NCI-H187 (cell line): Measurements from ENCODE around the gene ROM1.
"Not testable (repeated sequence)": the region's sequence is repeated elsewhere in the genome, so short reads cannot be mapped to it uniquely, and the experiment has no call there.

Source experiments
- DNase-seq, 2 experiments: peaks; one replicate each; lab custom pipeline; 2025; lab: John Stamatoyannopoulos, UW

Gene ROM1

GRCh38 chr11:62612366-62613290, at the start of gene ROM1, which contains the start of gene EML3:
Gene ROM1, plus strand, starts transcription at chr11:62613257. Its CDS starts 25 bp downstream, at chr11:62613282.
Gene EML3, minus strand, starts transcription at chr11:62612775. Its CDS starts 318 bp downstream, at chr11:62612457.
- DNase-seq: peak; percentile 25 to 57

GRCh38 chr11:62565100-62565802, 47.8 kb upstream of the ROM1 start:
- DNase-seq: no peak

- DNase-seq: no peak
These were observed 46.8 kb upstream of the ROM1 start for GRCh38 chr11:62566247-62566646.

- no peak for DNase-seq
These were observed 45.9 kb upstream of the ROM1 start for GRCh38 chr11:62567018-62567633.

DNA sequence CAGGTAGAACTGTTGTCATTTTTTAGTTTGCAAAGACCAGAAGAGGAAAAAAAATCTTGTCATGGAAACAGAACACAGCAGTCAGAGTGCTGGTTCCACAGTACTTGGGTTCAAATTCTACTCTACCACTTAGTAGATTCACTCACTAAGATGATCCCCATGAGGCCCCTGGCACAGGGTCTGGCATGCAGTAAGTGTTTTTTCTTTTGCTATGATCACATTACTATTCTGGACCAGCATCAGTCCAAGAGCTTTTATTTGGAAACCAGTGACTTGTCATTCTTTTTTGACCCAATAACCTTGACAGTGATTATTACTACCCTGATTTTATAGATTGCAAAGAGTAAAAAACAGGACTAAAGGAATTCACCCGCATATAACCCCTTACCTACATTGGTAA, 43.4 kb upstream of the ROM1 start:
- no peak for DNase-seq

DNA sequence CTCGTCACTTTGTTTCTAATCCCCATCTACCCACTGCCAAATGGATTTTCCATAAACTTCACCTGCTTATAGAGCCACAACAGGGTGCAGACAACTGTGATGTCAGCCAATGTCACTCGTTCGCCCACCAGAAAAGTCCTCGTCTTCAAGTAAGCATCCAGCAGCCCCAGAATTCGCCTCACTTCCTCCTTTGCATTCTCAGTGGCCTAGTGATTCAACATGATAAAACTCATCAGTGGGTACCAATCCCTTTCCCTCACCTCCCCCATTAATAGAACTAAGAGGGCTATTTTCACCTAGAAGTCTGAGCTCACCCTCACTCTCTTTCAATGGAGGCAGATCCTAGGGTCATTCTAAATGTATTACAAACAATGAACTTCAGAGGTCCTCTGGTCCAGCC, 42.2 kb upstream of the ROM1 start:
- not testable (repeated sequence) for DNase-seq

DNA sequence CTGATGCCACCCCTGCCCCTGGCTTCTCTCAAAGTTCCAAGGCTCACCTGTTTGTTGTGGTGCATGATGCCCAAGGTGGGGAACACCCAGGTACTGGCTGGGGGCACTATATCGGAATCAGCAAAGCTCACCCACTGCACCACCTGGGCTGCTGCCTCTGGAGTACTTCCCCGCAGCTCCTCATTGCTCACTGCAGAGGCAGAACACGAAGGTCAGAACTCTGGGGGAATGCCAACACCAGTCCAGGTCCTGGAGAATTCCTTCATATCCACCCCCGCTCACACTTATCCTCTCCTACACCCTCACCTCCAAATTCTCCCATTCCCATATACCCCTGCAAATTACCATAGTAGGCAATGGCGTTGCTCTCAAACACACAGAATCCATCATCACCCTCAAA, 41.6 kb upstream of the ROM1 start:
- not testable (repeated sequence) for DNase-seq

DNA sequence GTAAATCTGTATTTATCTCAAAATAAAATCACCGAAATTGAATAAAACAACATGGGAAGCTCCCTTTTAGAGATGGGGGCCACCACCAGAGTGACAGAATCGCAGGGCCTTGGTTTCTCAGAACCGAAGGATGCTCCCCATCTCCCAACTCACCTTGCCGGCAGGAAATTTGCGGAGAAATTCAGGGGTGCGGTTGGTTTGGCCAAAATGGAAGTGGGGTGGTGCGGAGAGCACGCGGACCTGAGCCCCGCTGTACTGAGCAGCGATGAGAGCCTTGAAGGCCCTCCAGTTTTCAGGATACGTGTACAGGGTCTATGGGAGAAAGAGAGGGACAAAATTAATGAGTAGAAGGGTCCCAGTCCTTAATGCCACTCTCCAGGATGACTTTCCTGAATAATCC, 40.6 kb upstream of the ROM1 start:
- no peak for DNase-seq

DNA sequence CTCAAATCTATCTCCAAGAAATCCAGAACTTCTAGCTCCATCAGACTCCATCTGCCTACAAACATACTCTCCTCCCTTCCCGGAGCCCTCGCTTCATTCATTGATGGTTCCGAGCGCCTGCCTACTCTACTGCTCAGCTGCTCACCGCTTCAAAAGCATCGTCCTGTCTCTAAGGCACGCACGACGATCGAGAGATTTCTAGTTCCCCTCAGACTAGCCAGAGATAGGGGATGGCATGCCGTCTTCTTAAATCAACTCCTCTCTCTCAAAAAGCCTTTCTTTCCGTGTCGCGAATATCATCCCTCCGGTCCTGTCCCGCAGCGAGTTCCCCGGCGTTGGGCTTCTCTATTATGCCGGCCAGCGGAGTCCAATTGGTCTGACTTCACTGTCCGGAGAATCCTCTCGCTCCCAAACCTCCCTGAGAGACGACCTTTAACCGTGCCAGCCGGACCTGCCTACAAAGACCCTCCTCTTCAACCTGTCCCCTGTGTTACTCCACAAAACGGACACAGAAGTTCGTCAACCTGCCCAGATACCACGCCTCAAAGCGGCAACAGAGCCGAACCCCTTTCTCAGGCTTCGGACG, 40.0 kb upstream of the ROM1 start:
- DNase-seq: no peak

GRCh38 chr11:62573592-62574362, 39.3 kb upstream of the ROM1 start, which contains the start of gene EEF1G:
Gene EEF1G, minus strand, starts transcription at chr11:62573891. Its CDS starts 49 bp downstream, at chr11:62573842.
- peak; percentile 92 to 98 for DNase-seq

DNA sequence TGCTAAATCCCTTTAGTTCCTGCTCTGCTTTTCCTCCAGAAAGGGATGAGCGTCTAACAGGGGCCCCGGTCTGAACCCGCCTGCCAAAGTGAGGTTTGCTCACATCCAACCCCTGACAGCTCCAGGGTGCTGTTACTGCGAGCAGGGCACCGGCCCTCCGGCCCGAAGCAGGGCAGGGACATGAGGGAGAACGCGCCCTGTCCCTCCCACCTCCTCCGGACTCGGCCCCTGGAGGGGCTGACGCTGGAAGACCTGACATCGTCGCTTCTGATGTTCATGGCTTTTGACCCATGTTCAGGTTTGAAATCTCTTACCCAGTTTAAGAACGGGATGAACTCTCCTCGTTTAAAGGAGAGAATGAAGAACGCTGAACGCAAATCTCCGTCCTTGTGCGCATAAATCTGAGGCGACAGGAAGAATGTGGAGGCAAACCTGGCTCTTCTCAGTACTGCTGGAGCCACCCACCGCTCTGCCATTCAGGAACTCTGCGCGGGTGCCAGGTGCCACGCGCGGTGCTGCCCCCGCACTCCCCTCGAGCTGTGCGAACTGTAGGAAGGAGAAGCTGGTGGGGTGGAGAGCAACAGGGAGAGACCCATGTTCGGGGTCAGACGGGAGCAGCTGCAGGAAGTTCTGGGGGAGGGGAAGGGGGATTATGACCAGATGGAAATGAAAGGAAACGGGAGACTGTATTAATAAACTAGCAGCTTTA, 38.5 kb upstream of the ROM1 start:
- DNase-seq: no peak

- DNase-seq: no peak
These were observed 37.9 kb upstream of the ROM1 start for GRCh38 chr11:62575156-62575555.

- no peak for DNase-seq
These were observed 37.2 kb upstream of the ROM1 start for GRCh38 chr11:62575837-62576236.

DNA sequence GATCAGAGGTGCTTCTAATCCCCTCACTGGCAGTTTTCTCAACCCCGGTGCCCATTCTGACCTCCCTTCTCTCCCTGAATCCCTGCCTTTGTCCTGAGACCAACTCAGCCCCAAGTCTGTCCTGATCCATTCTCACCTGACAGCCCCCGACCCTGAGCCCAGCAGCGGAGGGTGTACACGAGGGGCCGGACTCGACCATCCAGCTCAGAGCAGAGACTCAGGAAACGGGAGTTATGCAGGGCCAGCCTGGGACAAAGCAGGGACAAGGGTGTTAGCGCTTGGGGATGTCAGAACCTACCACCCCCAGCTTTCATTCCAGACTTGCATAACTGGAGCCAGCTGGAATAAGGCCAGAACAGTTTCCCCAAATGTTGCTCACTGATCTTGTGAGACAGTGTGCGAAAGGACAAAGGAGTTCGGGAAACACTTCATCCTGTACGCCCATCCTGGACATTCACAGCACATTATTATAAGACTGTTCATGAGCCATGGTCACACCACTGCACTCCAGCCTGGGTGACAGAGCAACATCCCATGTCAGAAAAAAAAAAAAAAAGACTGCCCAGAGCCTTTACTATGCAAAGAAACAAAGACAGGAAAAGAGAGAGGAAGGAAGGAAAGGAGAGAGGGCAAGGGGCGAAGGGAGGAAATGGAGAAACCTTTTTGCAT, 35.9 kb upstream of the ROM1 start:
- no peak for DNase-seq

GRCh38 chr11:62578541-62578940, 34.5 kb upstream of the ROM1 start:
- DNase-seq: no peak

DNA sequence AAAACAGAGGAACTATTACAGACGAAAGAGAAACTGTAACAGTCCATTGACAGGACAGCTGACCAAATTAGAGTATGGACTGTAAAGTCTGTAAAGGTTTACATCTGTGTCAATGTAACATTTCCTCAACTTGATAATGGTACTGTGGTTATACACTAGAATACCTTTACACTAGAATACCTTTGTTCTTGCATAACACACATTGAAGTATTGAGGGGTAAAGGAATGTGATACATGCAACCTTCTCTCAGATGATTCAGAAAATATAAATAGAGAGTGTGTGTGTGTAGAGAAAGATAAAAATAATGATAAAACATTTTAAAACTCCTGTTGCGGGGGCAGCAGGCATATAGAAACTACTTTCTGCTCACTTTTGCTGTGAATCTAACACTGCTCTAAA, 33.8 kb upstream of the ROM1 start:
- no peak for DNase-seq

GRCh38 chr11:62580959-62581715, 31.9 kb upstream of the ROM1 start:
- no peak for DNase-seq

GRCh38 chr11:62581735-62582134, 31.3 kb upstream of the ROM1 start:
- DNase-seq: not testable (repeated sequence)

DNA sequence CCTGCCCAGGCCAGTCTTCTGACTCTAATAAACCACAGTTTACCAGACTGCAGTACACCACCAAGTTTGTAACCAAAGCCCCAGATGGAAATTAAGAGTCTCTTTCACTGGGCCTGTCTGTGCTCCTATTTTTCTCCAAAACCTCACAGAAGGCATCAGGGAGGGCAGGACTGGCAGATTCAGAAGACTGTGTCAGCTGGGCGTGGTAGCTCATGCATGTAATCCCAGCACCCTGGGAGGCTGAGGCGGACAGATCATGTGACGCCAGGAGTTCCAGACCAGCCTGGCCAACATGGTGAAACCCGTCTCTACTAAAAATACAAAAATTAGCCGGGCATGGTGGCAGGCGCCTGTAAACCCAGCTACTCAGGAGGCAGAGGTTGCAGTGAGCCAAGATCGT, 27.7 kb upstream of the ROM1 start:
- not testable (repeated sequence) for DNase-seq
